IPS DF 6.9 (cell line): ENCODE measurements around the gene SCYL3.
"Not testable (repeated sequence)": the region's sequence is repeated elsewhere in the genome, so short reads cannot be mapped to it uniquely, and the experiment has no call there.

Experiments used
- DNase-seq: peaks from one replicate; pipeline ENCODE4 v3.0.0-alpha.2; 2013; ENCODE audit warnings: low read depth, low spot score
- H3K27ac ChIP-seq: one replicate; pipeline ENCODE4 v1.5.1; 2013; ENCODE audit warnings: low read length, control low read depth
- H3K27me3 ChIP-seq: 2 replicates; pipeline ENCODE4 v1.6.1; 2013; ENCODE audit warnings: mild to moderate bottlenecking, low read length; ENCODE audit not compliant: control insufficient read depth, insufficient read depth
- H3K36me3 ChIP-seq: 2 replicates; pipeline ENCODE4 v1.6.1; 2013; ENCODE audit warnings: low read length; ENCODE audit not compliant: control insufficient read depth, insufficient read depth
- H3K4me1 ChIP-seq: 2 replicates; pipeline ENCODE4 v1.6.1; 2013; ENCODE audit warnings: low read length; ENCODE audit not compliant: control insufficient read depth, insufficient read depth
- H3K4me3 ChIP-seq: 2 replicates; pipeline ENCODE4 v1.5.1; 2013; ENCODE audit warnings: mild to moderate bottlenecking, low read length
- H3K9me3 ChIP-seq: 2 replicates; pipeline ENCODE4 v1.6.1; 2013; ENCODE audit warnings: low read length, inconsistent platforms; ENCODE audit not compliant: control insufficient read depth, insufficient read depth
- WGBS: extraction: QIAGEN DNeasy Blood & Tissue Kit; methylation state at CpG from one replicate; pipeline ENCODE4 v1.1.7; 2013; ENCODE audit warnings: mixed read lengths, missing lambda C conversion rate; ENCODE audit not compliant: insufficient read length, insufficient coverage; 5-methylcytosine and 5-hydroxymethylcytosine counted together

The SCYL3 gene

GRCh38 chr1:169924063-169924462 is 30.4 kb upstream of the SCYL3 start:
- no peaks in the 10 kb centered on the region for H3K27me3 ChIP-seq
- no peaks in the 10 kb centered on the region for H3K4me1 ChIP-seq
- H3K27ac ChIP-seq, result no peak overlapping the region
- H3K4me3 ChIP-seq, result no peak overlapping the region
- H3K36me3 ChIP-seq, result no peaks in the 10 kb centered on the region
- WGBS, result no CpG with 5 or more reads among the region's 2 CpGs
- no peak for DNase-seq
- H3K9me3 ChIP-seq, result no peaks in the 10 kb centered on the region

GRCh38 chr1:169921080-169921479 is 27.4 kb upstream of the SCYL3 start:
- Histone ChIP-seq H3K9me3 (no peaks in the 10 kb centered on the region), H3K4me1 (no peaks in the 10 kb centered on the region), H3K27me3 (no peaks in the 10 kb centered on the region), H3K36me3 (no peaks in the 10 kb centered on the region), H3K4me3 (no peak overlapping the region), H3K27ac (no peak overlapping the region)
- WGBS, result no CpG with 5 or more reads among the region's 4 CpGs
- DNase-seq, result no peak

- Histone ChIP-seq H3K27me3 (no peaks in the 10 kb centered on the region), H3K36me3 (no peaks in the 10 kb centered on the region), H3K4me1 (no peaks in the 10 kb centered on the region), H3K27ac (no peak overlapping the region), H3K4me3 (no peak overlapping the region), H3K9me3 (no peaks in the 10 kb centered on the region)
- no CpG with 5 or more reads among the region's 1 CpG for WGBS
- no peak for DNase-seq
These were observed 25.2 kb upstream of the SCYL3 start for GRCh38 chr1:169918927-169919326.

- not testable (repeated sequence) for DNase-seq, H3K27me3 ChIP-seq, H3K4me1 ChIP-seq, H3K36me3 ChIP-seq, H3K4me3 ChIP-seq, H3K27ac ChIP-seq, H3K9me3 ChIP-seq
- no CpG with 5 or more reads among the region's 9 CpGs for WGBS
These were observed 24.5 kb upstream of the SCYL3 start for GRCh38 chr1:169918220-169918619.

- no peaks in the 10 kb centered on the region for H3K4me1 ChIP-seq
- H3K36me3 ChIP-seq, result no peaks in the 10 kb centered on the region
- H3K27ac ChIP-seq, result no peak overlapping the region
- H3K27me3 ChIP-seq, result no peaks in the 10 kb centered on the region
- H3K4me3 ChIP-seq, result no peak overlapping the region
- WGBS, result no CpG with 5 or more reads among the region's 15 CpGs
- DNase-seq, result no peak
- no peaks in the 10 kb centered on the region for H3K9me3 ChIP-seq
These were observed 21.5 kb upstream of the SCYL3 start for GRCh38 chr1:169915150-169915549.

- WGBS, result no CpG with 5 or more reads among the region's 3 CpGs
- Histone ChIP-seq H3K36me3 (no peaks in the 10 kb centered on the region), H3K27me3 (no peaks in the 10 kb centered on the region), H3K4me3 (no peak overlapping the region), H3K4me1 (no peaks in the 10 kb centered on the region), H3K9me3 (no peaks in the 10 kb centered on the region), H3K27ac (no peak overlapping the region)
- no peak for DNase-seq
These were observed 20.8 kb upstream of the SCYL3 start for GRCh38 chr1:169914531-169914930.

GRCh38 chr1:169909499-169909898 is 15.8 kb upstream of the SCYL3 start:
- DNase-seq, result no peak
- Histone ChIP-seq H3K36me3 (no peaks in the 10 kb centered on the region), H3K4me1 (no peaks in the 10 kb centered on the region), H3K27ac (no peak overlapping the region), H3K4me3 (no peak overlapping the region), H3K9me3 (no peaks in the 10 kb centered on the region), H3K27me3 (no peaks in the 10 kb centered on the region)
- WGBS, result no CpG with 5 or more reads among the region's 16 CpGs

- no peak for DNase-seq
These were observed 13.2 kb upstream of the SCYL3 start for GRCh38 chr1:169906938-169907337.

GRCh38 chr1:169904834-169905233 is 11.1 kb upstream of the SCYL3 start:
- Histone ChIP-seq H3K4me3 (no peak overlapping the region), H3K9me3 (no peaks in the 10 kb centered on the region), H3K36me3 (no peaks in the 10 kb centered on the region), H3K27ac (no peak overlapping the region), H3K4me1 (no peaks in the 10 kb centered on the region), H3K27me3 (no peaks in the 10 kb centered on the region)
- no CpG with 5 or more reads among the region's 1 CpG for WGBS
- no peak for DNase-seq

More at GRCh38 chr1:169906938-169907337, 13.2 kb upstream of the SCYL3 start:
- Histone ChIP-seq H3K36me3 (no peaks in the 10 kb centered on the region), H3K4me3 (no peak overlapping the region), H3K9me3 (no peaks in the 10 kb centered on the region), H3K4me1 (no peaks in the 10 kb centered on the region), H3K27me3 (no peaks in the 10 kb centered on the region), H3K27ac (no peak overlapping the region)

GRCh38 chr1:169902751-169903150 is 9.1 kb upstream of the SCYL3 start:
- Histone ChIP-seq H3K4me1 (no peaks in the 10 kb centered on the region), H3K9me3 (no peaks in the 10 kb centered on the region), H3K27ac (no peak overlapping the region), H3K27me3 (no peaks in the 10 kb centered on the region), H3K36me3 (no peaks in the 10 kb centered on the region), H3K4me3 (no peak overlapping the region)
- DNase-seq, result no peak
- no CpG with 5 or more reads among the region's 5 CpGs for WGBS

GRCh38 chr1:169901115-169901514 is 7.4 kb upstream of the SCYL3 start:
- Histone ChIP-seq H3K27ac (no peak overlapping the region), H3K27me3 (no peaks in the 10 kb centered on the region), H3K4me1 (peaks cover 2% of the 10 kb centered on the region; the same call in 1 of the 2 replicates), H3K4me3 (no peak overlapping the region), H3K9me3 (no peaks in the 10 kb centered on the region), H3K36me3 (no peaks in the 10 kb centered on the region)
- no peak for DNase-seq
